Activated T-helper 1 cell treated with anti-CD3 and anti-CD28 coated beads, Interleukin-12 subunit alpha, Interleukin-12 subunit beta, Interleukin-2, Interleukin-4 antibody, amounts not matched to agents 30 ng/mL and 10 ng/mL and 1 ng/mL, durations not matched to agents 14 hours and 24 hours and 36 hours (primary cell): ENCODE measurements around the gene TDRD15. TPM values are rescaled to one million over a fixed set of nuclear protein-coding genes. Genes with fewer than 3 reads are reported as not detected.
"Not testable (repeated sequence)": the region's sequence is repeated elsewhere in the genome, so short reads cannot be mapped to it uniquely, and the experiment has no call there.

Source experiments
- DNase-seq: peaks from one replicate; pipeline ENCODE4 v3.0.0; 2021; ENCODE audit warnings: low spot score
- H3K27ac Mint-ChIP-seq: one replicate; pipeline ENCODE4 v1.8.0; 2021; ENCODE audit warnings: mild to moderate bottlenecking, mixed read lengths
- H3K27me3 Mint-ChIP-seq: one replicate; pipeline ENCODE4 v1.8.0; 2022; ENCODE audit warnings: mild to moderate bottlenecking, moderate library complexity, mixed read lengths; ENCODE audit not compliant: insufficient read depth
- H3K36me3 Mint-ChIP-seq: one replicate; pipeline ENCODE4 v1.8.0; 2021; ENCODE audit warnings: low read depth, mixed read lengths
- H3K4me1 Mint-ChIP-seq: one replicate; pipeline ENCODE4 v1.8.0; 2021; ENCODE audit warnings: low read depth, mixed read lengths
- H3K4me3 Mint-ChIP-seq: one replicate; pipeline ENCODE4 v1.8.0; 2021; ENCODE audit warnings: mild to moderate bottlenecking, moderate library complexity, mixed read lengths
- H3K9me3 Mint-ChIP-seq: one replicate; pipeline ENCODE4 v1.8.0; 2021; ENCODE audit warnings: mixed read lengths
- intact Hi-C: fragments of 100-400 bp; cut with micrococcal nuclease; formaldehyde crosslinking; loops from one replicate; pipeline ENCODE4 v1.15.1; 2024
- total RNA-seq: library from RNA; stranded (reverse); gene quantifications from 2 replicates; pipeline ENCODE4 v1.2.3, GENCODE V29; 2022

The TDRD15 gene
- total RNA-seq, result not detected in 2 replicates

DNA sequence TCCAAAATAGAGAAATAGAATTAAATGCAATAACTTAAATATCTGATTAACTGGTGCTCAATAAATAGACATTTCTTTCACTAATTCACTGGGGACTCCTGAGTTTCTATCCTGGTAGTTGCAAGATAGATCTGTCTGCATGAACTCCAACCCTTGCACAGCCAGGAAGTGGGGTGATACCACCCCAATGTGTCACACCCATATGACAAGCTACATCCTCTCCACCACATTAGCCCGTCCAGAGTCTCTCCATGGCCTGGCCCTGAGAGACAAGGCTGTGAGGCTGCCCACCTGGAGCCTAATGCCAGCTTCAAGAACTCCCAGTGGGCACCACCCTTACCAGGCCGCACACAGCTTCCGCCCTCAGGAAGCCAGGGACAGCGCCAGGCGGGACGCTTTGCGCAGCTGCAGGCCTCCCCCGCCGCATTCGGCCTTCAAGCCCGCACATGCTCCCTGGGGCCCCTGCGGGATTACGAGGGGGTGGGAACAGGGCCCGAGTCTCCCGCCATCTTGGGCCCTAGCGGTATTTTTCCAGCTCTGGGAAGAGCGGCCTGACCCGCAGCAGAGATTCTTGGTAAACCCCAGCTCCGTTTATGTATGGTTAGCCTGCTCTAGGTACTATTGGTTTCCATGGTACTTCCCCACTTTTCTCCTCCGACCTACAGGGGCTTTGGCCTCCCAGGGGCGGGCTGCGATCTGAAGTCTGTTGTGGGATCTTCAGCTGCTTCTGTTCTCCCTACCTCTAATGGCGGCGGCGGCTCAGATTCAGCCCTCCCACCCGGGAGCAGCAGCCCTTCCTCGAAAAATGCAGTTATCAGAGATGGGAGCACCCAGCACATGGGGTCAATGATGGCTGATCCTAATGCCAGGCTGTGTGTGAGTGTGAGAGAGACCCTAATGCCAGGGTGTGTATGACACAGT is at the start of gene TDRD15:
Gene TDRD15, plus strand, starts transcription at position 496 of the 921 bp plus-strand sequence. CDS start 13,500 bp downstream, outside the sequence.
- intact Hi-C loops, result no loop called here
- H3K27me3 Mint-ChIP-seq, result peaks cover 2% of the 10 kb centered on the region
- no peak within 1 kb of the TSS for H3K4me3 Mint-ChIP-seq
- H3K27ac Mint-ChIP-seq, result no peak within 1 kb of the TSS
- DNase-seq, result no peak
- no peaks in the 10 kb centered on the region for H3K9me3 Mint-ChIP-seq
- no peaks in the 10 kb centered on the region for H3K36me3 Mint-ChIP-seq
- H3K4me1 Mint-ChIP-seq, result no peaks in the 10 kb centered on the region

DNA sequence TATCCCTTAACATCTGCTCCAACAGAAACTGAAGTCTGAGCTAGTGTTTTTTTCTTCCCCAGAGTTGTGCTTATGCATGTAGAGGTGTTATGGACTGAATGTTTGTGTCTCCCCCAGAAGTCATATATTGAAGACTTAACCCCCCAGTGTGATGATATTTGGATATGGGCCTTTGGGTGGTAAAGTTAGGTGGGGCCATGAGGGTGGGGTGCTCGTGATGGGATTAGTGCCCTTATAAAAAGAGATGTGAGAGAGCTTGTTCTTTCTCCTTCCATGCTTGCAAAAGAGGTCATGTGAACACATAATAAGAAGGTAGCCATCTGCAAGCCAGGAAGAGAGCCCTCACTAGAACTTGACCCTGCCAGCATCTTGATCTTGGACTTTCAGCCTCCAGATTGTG is 45.5 kb upstream of the TDRD15 start:
- H3K27ac Mint-ChIP-seq, result no peak overlapping the region
- no peaks in the 10 kb centered on the region for H3K27me3 Mint-ChIP-seq
- no peaks in the 10 kb centered on the region for H3K4me1 Mint-ChIP-seq
- no peaks in the 10 kb centered on the region for H3K36me3 Mint-ChIP-seq
- H3K9me3 Mint-ChIP-seq, result no peaks in the 10 kb centered on the region
- H3K4me3 Mint-ChIP-seq, result no peak overlapping the region
- intact Hi-C loops, result no loop called here
- no peak for DNase-seq

DNA sequence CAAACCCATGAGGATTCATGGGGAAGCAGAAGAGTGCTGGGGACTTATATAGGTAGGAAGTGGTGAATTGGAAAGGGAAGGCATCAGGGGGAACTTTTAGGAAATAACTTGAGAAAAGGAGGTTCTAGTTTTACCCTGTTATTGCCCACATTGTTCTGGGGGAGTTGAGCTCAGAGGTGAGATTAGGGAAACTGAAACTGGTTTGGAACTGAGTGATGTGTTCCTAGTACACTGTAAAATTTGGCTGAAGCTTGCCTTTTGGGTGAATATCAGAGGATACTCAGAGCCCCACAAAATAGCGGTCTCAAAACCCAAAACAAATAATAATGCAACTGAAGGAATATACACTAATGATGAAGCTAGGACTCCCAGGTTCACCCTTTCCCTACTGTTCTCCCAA is 40.3 kb upstream of the TDRD15 start:
- no peak for DNase-seq
- intact Hi-C loops, result no loop called here
- Mint-ChIP-seq H3K9me3 (no peaks in the 10 kb centered on the region), H3K36me3 (no peaks in the 10 kb centered on the region), H3K27ac (no peak overlapping the region), H3K4me1 (no peaks in the 10 kb centered on the region), H3K27me3 (no peaks in the 10 kb centered on the region), H3K4me3 (no peak overlapping the region)

DNA sequence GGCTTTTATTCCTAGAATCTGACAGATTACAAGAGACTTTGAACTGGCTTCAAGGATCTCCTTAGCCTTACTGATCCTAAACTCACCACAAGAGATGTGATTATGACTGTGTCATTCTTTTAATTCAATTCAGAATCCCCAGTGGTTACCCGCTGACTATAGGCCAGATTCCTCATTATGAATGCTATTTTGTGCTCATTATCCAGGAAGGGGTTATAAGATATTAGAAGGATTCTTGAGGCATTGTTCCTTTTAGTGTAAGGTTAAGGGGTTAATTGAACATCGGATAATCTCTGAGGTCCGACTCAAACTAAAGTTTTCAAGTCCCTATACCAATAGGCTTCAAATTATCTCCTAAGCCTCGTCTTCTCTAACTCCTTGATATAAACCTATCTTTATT is 39.4 kb upstream of the TDRD15 start:
- no peaks in the 10 kb centered on the region for H3K4me1 Mint-ChIP-seq
- no peak for DNase-seq
- no peak overlapping the region for H3K27ac Mint-ChIP-seq
- H3K27me3 Mint-ChIP-seq, result no peaks in the 10 kb centered on the region
- no peaks in the 10 kb centered on the region for H3K36me3 Mint-ChIP-seq
- H3K4me3 Mint-ChIP-seq, result no peak overlapping the region
- no peaks in the 10 kb centered on the region for H3K9me3 Mint-ChIP-seq
- intact Hi-C loops, result no loop called here

DNA sequence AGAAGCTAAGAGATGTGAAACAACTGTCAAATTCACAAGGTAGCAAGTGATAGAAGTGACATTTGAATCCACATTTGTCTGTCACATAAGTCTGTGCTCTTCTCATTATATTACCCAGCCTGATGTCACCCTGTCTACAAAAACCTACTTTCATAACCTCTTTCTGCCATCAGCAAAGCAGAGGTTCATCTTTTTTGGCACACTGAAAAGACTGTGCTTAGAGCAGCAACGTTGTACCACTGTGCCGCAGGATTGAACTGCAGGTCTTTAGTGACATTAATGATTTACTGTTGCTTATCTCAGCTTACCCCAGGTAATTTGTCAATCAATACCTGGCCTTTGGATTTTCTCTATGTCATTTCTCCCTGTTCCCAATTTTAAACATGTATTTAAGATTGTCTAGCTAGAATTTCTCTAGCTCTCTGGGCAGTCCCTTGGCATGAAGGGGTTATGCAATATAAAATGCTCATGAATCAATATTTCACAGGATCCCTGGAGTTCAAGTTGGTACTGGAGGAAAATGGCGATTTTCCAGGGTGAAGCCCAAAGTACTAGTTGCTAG is 31.4 kb upstream of the TDRD15 start:
- H3K36me3 Mint-ChIP-seq, result no peaks in the 10 kb centered on the region
- H3K27me3 Mint-ChIP-seq, result no peaks in the 10 kb centered on the region
- no peak overlapping the region for H3K4me3 Mint-ChIP-seq
- intact Hi-C loops, result no loop called here
- H3K9me3 Mint-ChIP-seq, result no peaks in the 10 kb centered on the region
- H3K27ac Mint-ChIP-seq, result no peak overlapping the region
- no peak for DNase-seq
- H3K4me1 Mint-ChIP-seq, result no peaks in the 10 kb centered on the region

DNA sequence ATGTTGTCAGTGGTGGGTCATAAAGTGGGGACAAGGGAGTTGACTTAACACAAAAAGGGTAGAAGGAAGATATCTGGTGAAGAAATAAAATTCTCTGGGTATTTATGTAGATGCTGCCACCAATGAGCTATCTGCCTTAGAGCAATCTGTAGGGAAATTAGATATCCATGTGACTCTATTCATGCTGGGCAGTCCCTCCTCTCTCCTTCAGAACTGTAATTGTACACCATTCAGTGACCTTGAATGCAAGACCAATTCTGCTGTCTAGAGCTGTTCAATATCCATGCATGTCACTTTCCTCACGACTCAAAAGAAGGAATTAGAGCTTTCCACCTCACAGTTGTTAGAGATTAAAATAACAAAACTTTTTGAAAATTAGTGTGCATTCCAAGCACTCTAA is 28.6 kb upstream of the TDRD15 start:
- Mint-ChIP-seq H3K4me1 (no peaks in the 10 kb centered on the region), H3K4me3 (no peak overlapping the region), H3K9me3 (no peaks in the 10 kb centered on the region), H3K27ac (no peak overlapping the region), H3K27me3 (no peaks in the 10 kb centered on the region), H3K36me3 (no peaks in the 10 kb centered on the region)
- no peak for DNase-seq
- intact Hi-C loops, result no loop called here

DNA sequence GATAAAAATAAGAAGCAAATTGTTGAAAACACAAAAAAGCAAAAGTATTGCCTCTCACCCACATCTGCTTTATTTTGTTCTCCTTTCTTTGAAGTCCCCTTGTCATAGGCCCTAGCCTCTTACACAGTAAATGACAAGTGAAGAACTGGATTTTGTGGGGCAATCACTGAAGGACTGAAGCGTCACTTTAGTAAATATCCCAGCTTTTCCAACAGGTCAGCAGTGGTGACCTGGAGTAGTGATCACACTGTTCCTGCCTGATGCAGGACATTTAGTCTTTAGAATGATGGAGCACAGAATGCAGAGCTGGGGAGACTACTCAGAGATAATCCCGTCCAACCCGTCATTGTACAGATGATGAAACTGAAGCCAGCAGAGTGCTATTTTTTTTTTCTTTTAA is 28.1 kb upstream of the TDRD15 start:
- intact Hi-C loops, result no loop called here
- H3K4me3 Mint-ChIP-seq, result no peak overlapping the region
- H3K36me3 Mint-ChIP-seq, result no peaks in the 10 kb centered on the region
- no peaks in the 10 kb centered on the region for H3K9me3 Mint-ChIP-seq
- no peaks in the 10 kb centered on the region for H3K27me3 Mint-ChIP-seq
- H3K4me1 Mint-ChIP-seq, result no peaks in the 10 kb centered on the region
- no peak for DNase-seq
- H3K27ac Mint-ChIP-seq, result no peak overlapping the region

DNA sequence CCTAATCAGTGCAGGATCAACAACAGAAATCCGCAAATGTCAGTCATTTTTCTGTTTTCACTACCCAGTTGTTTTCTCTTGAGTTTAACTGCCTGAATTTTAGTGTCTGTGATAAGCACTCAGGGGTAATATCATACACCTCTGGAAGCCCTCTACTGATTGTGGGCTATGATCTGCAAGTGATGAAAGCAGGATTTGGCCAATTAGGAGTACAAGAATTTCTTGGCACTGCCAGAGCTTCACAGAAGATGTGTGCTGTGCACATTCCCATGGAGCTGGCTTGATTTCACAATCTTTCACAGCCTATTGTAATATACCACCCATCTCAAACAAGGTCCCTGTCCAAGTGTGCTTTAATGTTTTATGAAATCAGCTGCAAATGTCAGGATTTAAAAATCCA is 27.3 kb upstream of the TDRD15 start:
- no peaks in the 10 kb centered on the region for H3K36me3 Mint-ChIP-seq
- no peak overlapping the region for H3K27ac Mint-ChIP-seq
- intact Hi-C loops, result no loop called here
- no peaks in the 10 kb centered on the region for H3K9me3 Mint-ChIP-seq
- no peak for DNase-seq
- no peaks in the 10 kb centered on the region for H3K27me3 Mint-ChIP-seq
- no peak overlapping the region for H3K4me3 Mint-ChIP-seq
- no peaks in the 10 kb centered on the region for H3K4me1 Mint-ChIP-seq

DNA sequence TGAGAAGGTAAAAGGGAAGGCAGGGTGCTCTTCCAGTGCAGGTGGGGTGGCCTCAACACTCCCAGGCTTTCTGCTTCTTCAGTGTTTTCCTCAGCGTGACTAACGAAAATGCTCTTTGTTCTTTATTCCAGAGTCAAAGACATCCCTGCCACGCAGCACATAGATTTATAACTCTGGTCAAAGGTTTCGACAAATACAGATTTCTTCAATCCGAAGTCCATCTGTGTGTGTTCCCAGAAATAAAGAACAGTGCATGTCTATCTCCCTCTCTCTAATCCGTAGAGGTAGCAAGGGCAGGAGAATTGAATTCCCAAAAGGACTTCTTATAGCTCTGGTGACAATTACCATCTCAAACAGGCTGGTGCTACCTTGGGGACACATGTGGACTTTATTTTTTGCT is 26.4 kb upstream of the TDRD15 start:
- Mint-ChIP-seq H3K9me3 (no peaks in the 10 kb centered on the region), H3K27ac (no peak overlapping the region), H3K4me3 (no peak overlapping the region), H3K27me3 (no peaks in the 10 kb centered on the region), H3K4me1 (no peaks in the 10 kb centered on the region), H3K36me3 (no peaks in the 10 kb centered on the region)
- no peak for DNase-seq
- intact Hi-C loops, result no loop called here

DNA sequence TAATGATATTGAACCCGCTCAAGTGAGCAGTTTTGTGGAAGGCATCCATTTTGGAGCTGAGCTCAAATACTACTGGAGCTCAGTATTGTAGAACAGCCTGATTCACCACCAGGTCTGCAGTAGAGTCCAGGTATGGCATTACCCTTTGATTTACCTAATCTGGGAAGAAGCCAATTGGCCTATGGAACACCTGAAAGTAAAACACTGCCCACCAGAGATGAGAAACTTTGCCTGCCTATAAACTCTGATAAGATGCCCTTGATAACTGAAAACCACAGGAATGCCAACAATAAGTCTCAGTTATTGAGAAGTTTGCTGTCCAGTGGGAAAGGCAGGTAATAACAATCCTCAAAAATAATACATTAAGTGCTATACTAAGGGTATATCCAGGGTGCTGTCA is 25.5 kb upstream of the TDRD15 start:
- Mint-ChIP-seq H3K27ac (no peak overlapping the region), H3K9me3 (no peaks in the 10 kb centered on the region), H3K27me3 (no peaks in the 10 kb centered on the region), H3K36me3 (no peaks in the 10 kb centered on the region), H3K4me1 (no peaks in the 10 kb centered on the region), H3K4me3 (no peak overlapping the region)
- DNase-seq, result no peak
- intact Hi-C loops, result no loop called here

DNA sequence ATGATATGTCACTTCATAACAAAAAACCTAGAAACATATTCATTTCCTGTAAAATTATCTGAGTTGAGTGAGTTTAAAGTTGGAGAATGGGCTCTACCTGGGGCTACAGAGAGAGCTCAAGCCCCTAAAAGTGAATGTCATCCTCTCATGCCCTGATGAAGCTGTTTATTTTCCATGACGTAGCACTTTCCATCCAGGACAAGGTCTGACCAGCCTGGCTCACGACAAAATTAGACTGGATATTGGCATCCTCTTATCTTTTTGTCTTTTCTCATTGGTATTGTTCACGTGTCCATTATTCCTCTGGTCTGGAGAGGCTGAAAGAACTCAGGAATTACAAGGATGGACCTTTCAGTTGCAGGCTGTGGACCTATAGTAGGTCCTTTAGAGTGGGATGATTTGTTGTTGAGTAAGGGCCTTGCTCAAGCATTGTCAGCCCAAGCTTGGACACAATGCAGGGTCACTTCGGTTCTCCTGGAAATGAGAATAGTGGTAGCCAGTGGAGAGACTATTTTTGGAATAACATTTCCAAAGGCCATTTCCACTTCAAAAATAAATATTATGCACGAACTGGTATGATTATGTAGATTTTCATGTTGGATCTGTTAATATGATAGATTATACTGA is 24.4 kb upstream of the TDRD15 start:
- no peaks in the 10 kb centered on the region for H3K27me3 Mint-ChIP-seq
- H3K9me3 Mint-ChIP-seq, result no peaks in the 10 kb centered on the region
- H3K4me3 Mint-ChIP-seq, result no peak overlapping the region
- DNase-seq, result no peak
- H3K4me1 Mint-ChIP-seq, result no peaks in the 10 kb centered on the region
- intact Hi-C loops, result no loop called here
- no peaks in the 10 kb centered on the region for H3K36me3 Mint-ChIP-seq
- H3K27ac Mint-ChIP-seq, result no peak overlapping the region

DNA sequence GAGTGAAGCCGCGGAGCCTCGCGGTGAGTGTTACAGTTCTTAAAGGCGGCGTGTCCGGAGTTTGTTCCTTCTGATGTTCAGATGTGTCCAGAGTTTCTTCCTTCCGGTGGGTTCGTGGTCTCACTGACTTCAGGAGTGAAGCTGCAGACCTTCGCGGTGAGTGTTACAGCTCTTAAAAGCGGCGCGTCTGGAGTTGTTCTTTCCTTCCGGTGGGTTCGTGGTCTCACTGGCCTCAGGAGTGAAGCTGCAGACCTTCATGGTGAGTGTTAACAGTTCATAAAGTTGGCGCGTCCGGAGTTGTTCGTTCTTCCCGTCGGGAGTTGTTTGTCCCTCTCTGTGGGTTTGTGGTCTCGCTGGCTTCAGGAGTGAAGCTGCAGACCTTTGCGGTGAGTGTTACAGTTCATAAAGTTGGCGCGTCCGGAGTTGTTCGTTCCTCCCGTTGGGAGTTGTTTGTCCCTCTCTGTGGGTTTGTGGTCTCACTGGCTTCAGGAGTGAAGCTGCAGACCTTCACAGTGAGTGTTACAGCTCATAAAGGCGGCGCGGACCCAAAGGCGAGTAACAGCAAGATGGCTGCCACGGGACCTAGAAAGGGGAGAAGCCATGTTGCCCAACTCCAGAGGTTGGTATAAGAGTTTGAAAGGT is 22.1 kb upstream of the TDRD15 start:
- H3K9me3 Mint-ChIP-seq, H3K27me3 Mint-ChIP-seq, H3K27ac Mint-ChIP-seq, intact Hi-C loops, H3K4me3 Mint-ChIP-seq, H3K4me1 Mint-ChIP-seq, H3K36me3 Mint-ChIP-seq, DNase-seq: not testable (repeated sequence)

DNA sequence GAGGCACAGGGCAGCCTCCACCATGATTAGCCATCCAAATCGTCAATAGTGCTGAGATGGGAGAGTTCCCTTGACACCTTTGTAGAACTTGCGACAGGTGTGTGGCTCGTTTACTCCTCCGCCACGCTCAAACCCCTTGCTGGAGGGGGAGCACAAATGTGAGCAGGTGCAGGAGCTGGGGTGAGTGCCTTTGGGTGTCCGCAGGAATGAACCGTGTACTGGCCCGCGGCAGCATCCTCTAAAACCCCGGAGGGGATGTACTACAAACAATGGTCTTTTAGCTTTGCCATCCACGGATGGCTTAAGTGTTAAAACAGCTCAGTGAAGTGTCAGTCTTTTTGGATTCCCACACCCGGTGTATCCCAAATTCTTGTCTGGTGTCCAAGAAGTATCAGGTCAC is 21.4 kb upstream of the TDRD15 start:
- Mint-ChIP-seq H3K27ac (no peak overlapping the region), H3K36me3 (no peaks in the 10 kb centered on the region), H3K4me1 (no peaks in the 10 kb centered on the region), H3K4me3 (no peak overlapping the region), H3K27me3 (no peaks in the 10 kb centered on the region), H3K9me3 (no peaks in the 10 kb centered on the region)
- no peak for DNase-seq
- intact Hi-C loops, result no loop called here
